Left ventricle myocardium inferior (tissue), 1 donor: Measurements from ENCODE around the gene PHLDB2. TPM values are rescaled to one million over a fixed set of nuclear protein-coding genes. Genes with fewer than 3 reads are reported as not detected.

ENCODE experiments used
- DNase-seq: peaks from one replicate; pipeline ENCODE4 v3.0.0-alpha.2; 2020
- H3K27ac ChIP-seq: fragments of 200-600 bp; replicated peaks from 2 replicates; pipeline ENCODE4 v1.8.0; 2021
- H3K27me3 ChIP-seq: fragments of 200-600 bp; 2 replicates; pipeline ENCODE4 v1.8.0; 2021; ENCODE audit warnings: low read depth
- H3K36me3 ChIP-seq: fragments of 200-600 bp; 2 replicates; pipeline ENCODE4 v1.8.0; 2021
- H3K4me1 ChIP-seq: fragments of 200-600 bp; 2 replicates; pipeline ENCODE4 v1.8.0; 2021
- H3K4me3 ChIP-seq: fragments of 200-600 bp; 2 replicates; pipeline ENCODE4 v1.8.0; 2021; ENCODE audit warnings: mild to moderate bottlenecking, moderate library complexity
- H3K9me3 ChIP-seq: fragments of 200-600 bp; replicated peaks from 2 replicates; pipeline ENCODE4 v1.8.0; 2021
- CTCF ChIP-seq: fragments of 200-600 bp; IDR thresholded peaks from 2 replicates; pipeline ENCODE4 v1.8.0; 2021; ENCODE audit warnings: antibody characterized with exemption, mild to moderate bottlenecking, borderline replicate concordance
- intact Hi-C: fragments of 100-400 bp; cut with micrococcal nuclease; formaldehyde crosslinking; loops from one replicate; pipeline ENCODE4 v1.11.0; 2022
- total RNA-seq: library from RNA; stranded (reverse); fragmentation: NEBNext Ultra II Directional; extraction: Animal tissue kit (Norgen Biotek cat#: 25700); gene quantifications from one replicate; pipeline ENCODE4 v1.2.1, GENCODE V29; 2021
- donor health status: DM: no; HTN: yes; CAD: no; lungs with severe emphysema.

Gene PHLDB2
- total RNA-seq, 1 donor from 2014 or later = 89.3 TPM

- Histone ChIP-seq H3K9me3 (no peaks in the 10 kb centered on the region), H3K4me1 (peaks cover 99% of the 10 kb centered on the region), H3K27me3 (no peaks in the 10 kb centered on the region), H3K27ac (peak overlapping the region; percentile 94), H3K4me3 (no peak overlapping the region), H3K36me3 (no peaks in the 10 kb centered on the region)
- no peak for DNase-seq
- TF ChIP-seq CTCF = no peak
- intact Hi-C loops = no loop called here
Observed at GRCh38 chr3:111870620-111871019, 11.6 kb downstream of the PHLDB2 start.

- H3K4me1 ChIP-seq = peaks cover 92% of the 10 kb centered on the region
- no peaks in the 10 kb centered on the region for H3K36me3 ChIP-seq
- H3K9me3 ChIP-seq = no peaks in the 10 kb centered on the region
- no peaks in the 10 kb centered on the region for H3K27me3 ChIP-seq
- no peak for DNase-seq
- H3K4me3 ChIP-seq = no peak overlapping the region
- no peak for TF ChIP-seq CTCF
- intact Hi-C loops = no loop called here
- peak overlapping the region; percentile 41 for H3K27ac ChIP-seq
Observed at GRCh38 chr3:111871809-111872623, 13.0 kb downstream of the PHLDB2 start.

- intact Hi-C loops = no loop called here
- DNase-seq = no peak
- Histone ChIP-seq H3K27ac (peak overlapping the region; percentile 41), H3K9me3 (no peaks in the 10 kb centered on the region), H3K36me3 (no peaks in the 10 kb centered on the region), H3K4me3 (no peak overlapping the region), H3K27me3 (no peaks in the 10 kb centered on the region), H3K4me1 (peaks cover 82% of the 10 kb centered on the region)
- TF ChIP-seq CTCF = no peak
Observed at GRCh38 chr3:111872979-111873378, 13.9 kb downstream of the PHLDB2 start.

GRCh38 chr3:111874177-111874820 lies 15.2 kb downstream of the PHLDB2 start:
- Histone ChIP-seq H3K9me3 (no peaks in the 10 kb centered on the region), H3K36me3 (no peaks in the 10 kb centered on the region), H3K4me1 (peaks cover 82% of the 10 kb centered on the region), H3K4me3 (no peak overlapping the region), H3K27me3 (no peaks in the 10 kb centered on the region), H3K27ac (peak overlapping the region; percentile 14)
- intact Hi-C loops = no loop called here
- DNase-seq = no peak
- no peak for TF ChIP-seq CTCF

GRCh38 chr3:111881480-111881879 lies 22.4 kb downstream of the PHLDB2 start:
- TF ChIP-seq CTCF = no peak
- no peak for DNase-seq
- intact Hi-C loops = no loop called here
- Histone ChIP-seq H3K9me3 (peaks cover 15% of the 10 kb centered on the region), H3K27me3 (no peaks in the 10 kb centered on the region), H3K4me3 (no peak overlapping the region), H3K4me1 (peaks cover 85% of the 10 kb centered on the region), H3K27ac (no peak overlapping the region), H3K36me3 (peaks cover 24% of the 10 kb centered on the region)
